DMS 273 (cell line): ENCODE data around the gene TP53TG5.

ENCODE experiments used
- DNase-seq: peaks from one replicate; lab custom pipeline; 2025; ENCODE audit not compliant: unreplicated experiment; lab: John Stamatoyannopoulos, UW

Gene TP53TG5

GRCh38 chr20:45328451-45328850, 49.7 kb downstream of the TP53TG5 start:
- DNase-seq: no peak

GRCh38 chr20:45325371-45325770, 52.8 kb downstream of the TP53TG5 start:
- DNase-seq: no peak

DNA sequence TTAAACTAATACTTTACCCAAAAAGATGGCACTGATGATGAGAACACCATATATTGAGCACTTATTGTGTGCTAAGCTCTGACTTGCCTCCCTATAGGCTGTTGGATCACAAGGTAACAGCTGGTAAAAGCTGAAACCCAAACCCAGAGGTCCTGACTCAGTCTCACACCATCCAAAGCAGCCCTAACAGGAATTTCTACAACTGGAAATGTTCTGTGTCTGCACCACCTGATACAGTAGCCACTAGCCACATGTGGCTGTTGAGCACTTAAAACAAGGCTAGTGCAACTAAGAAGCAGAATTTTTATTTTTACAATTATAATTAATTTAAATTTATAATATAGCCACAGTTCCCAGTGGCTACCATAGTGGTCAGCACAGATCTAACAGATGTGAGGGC, 54.4 kb downstream of the TP53TG5 start:
- DNase-seq: no peak

DNA sequence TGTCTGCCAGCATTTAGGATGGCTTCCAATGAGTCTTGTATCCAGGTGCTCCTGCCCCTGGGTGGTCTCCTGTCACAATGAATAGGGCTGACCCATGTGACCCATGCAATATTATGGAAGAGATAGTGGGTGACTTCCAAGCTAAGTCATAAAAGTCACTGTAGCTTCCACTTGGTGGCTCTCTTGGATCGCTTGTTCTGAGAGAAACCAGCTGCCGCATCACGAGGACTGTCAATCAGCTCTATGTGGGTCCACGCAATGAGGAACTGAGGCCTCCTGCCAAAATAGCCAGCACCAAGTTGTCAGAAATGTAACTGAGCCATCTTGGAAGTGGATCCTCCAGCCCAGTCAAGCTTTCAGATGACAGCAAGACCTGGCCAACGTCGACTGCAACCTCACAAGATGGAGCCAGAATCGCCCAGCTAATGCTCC, 55.2 kb downstream of the TP53TG5 start:
- peak; percentile 36 for DNase-seq
